ENCODE data around the gene LRRC59. TPM values are rescaled to one million over a fixed set of nuclear protein-coding genes. Genes with fewer than 3 reads are reported as not detected.

Gene LRRC59
- total and polyA plus RNA-seq, 2 of the 8 experiments (the other 6 are each of a cell fraction or from before 2014, with no cell fraction given): 48.3 to 117 TPM

DNA sequence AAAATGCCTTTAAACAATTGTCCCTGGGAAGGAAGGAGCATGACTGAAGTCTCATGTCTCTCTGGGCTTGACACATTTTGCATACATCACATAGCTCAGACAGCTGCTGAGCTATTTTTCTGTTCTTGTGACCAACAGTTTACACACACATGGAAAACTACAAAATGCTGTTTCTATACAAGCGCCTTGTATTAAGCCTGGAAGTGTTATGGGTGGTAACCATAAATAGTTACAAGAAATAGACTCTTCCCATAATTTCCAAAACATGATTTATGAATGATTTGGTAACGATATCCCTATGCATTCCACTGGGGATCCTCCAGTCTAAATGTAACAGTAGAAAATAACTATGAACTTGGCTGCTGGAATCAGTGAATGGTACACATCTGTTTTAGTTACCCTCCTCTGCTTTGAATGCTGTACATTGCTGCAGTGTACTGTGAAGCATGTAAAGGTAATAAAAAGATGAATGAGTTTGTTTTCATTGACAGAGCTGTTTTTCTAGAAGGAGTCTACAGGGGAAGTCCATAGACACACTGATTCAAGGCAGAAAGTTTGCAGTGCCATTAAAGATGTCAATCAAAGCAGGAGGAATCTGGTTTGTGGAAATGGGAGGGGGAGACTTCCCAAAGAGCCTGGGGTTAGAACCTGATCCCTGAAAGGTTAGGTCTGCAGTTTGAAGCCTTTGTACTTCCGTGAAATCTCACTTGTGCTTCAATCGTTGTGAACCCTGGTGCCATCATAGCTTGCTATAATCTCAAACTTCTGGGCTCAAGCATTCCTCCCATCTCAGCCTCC, 33.7 kb upstream of the LRRC59 start:
- no peak overlapping the region for H3K4me3 ChIP-seq (ENCODE audit: extremely low read depth in 1 of 4, insufficient read depth in 2 of 4, low read depth in 3 of 4, low read length in 4 of 4)
- ChIA-PET CTCF (ENCODE audit: partially characterized antibody) (interaction anchor here (0.5 to 8.3 kb wide), 10 partner anchors 9 to 1368 kb away, joined by 3 to 87 read pairs (median 4); partner anchors contain the start of genes LRRC59 and RSAD1), POLR2A (ENCODE audit: partially characterized antibody) (interaction anchor here (0.7 to 2.7 kb wide), 5 partner anchors 10 to 69 kb away, joined by 3 to 9 read pairs (median 3); partner anchors contain the start of gene LRRC59)
- H3K4me2 ChIP-seq (ENCODE audit: insufficient read depth in 1 of 2, low read depth in 2 of 2, low read length in 2 of 2): no peak overlapping the region
- no peak overlapping the region for H3K23ac ChIP-seq (ENCODE audit: insufficient read length)
- FAIRE-seq (no peak), DNase-seq (ENCODE audit: low read depth in 1 of 2, low spot score in 2 of 2) (no peak)
- no peak overlapping the region for H3K4ac ChIP-seq (replicated peaks; ENCODE audit: insufficient read length, low read depth, low read length)
- H3K18ac ChIP-seq (ENCODE audit: extremely low read depth, low read length): no peak overlapping the region
- no peak overlapping the region for H2BK5ac ChIP-seq (ENCODE audit: low read depth, low read length)
- H2AK5ac ChIP-seq (ENCODE audit: low read depth, low read length): no peak overlapping the region
- no peak overlapping the region for H2BK12ac ChIP-seq (ENCODE audit: low read depth, low read length)
- no peak for TF ChIP-seq JUND (IDR thresholded peaks at IDR 0.05; ENCODE audit: low read length)
- no peak for TF ChIP-seq NRF1 (IDR thresholded peaks at IDR 0.05; ENCODE audit: low read depth, low read length)
- TF ChIP-seq TBP (IDR thresholded peaks at IDR 0.05; ENCODE audit: low read depth, low read length): no peak
- no peak for TF ChIP-seq BCL11A (IDR thresholded peaks at IDR 0.05; ENCODE audit: low read depth in 2 of 2, low read length in 2 of 2)
- no peak for TF ChIP-seq ASH2L (IDR thresholded peaks at IDR 0.05; ENCODE audit: low read length)
- no peak for TF ChIP-seq SP1 (IDR thresholded peaks at IDR 0.05; ENCODE audit: low read depth, low read length)
- no peak for TF ChIP-seq JUN (IDR thresholded peaks at IDR 0.05; ENCODE audit: low read depth, low read length)
- TF ChIP-seq BACH1 (IDR thresholded peaks at IDR 0.05; ENCODE audit: low read length): no peak
- no peak for TF ChIP-seq TAF1 (IDR thresholded peaks at IDR 0.05; ENCODE audit: low read depth, low read length)
- no peak for TF ChIP-seq CREB1 (IDR thresholded peaks at IDR 0.05)
- H4K91ac ChIP-seq (replicated peaks; ENCODE audit: insufficient read length, low read length): no peak overlapping the region
- H3K79me2 ChIP-seq (ENCODE audit: control insufficient read depth in 1 of 2, insufficient read depth in 2 of 2, low read length in 2 of 2): no peaks in the 10 kb centered on the region
- no peak overlapping the region for H4K5ac ChIP-seq (ENCODE audit: insufficient read length, low read depth, low read length)
- H3K23me2 ChIP-seq (ENCODE audit: low read depth, low read length): peaks cover 6% of the 10 kb centered on the region; the same call in 1 of the 2 replicates
- no peaks in the 10 kb centered on the region for H3K79me1 ChIP-seq (ENCODE audit: low read depth, low read length)
- H3K9me3 ChIP-seq (ENCODE audit: insufficient read depth in 2 of 2, low read depth in 1 of 2, low read length in 1 of 2): no peaks in the 10 kb centered on the region
- H4K20me1 ChIP-seq (replicated peaks in 1 of 2; ENCODE audit: control insufficient read depth in 1 of 2, insufficient read depth in 2 of 2, low read length in 2 of 2): no peaks in the 10 kb centered on the region
- no peak overlapping the region for H3K14ac ChIP-seq (ENCODE audit: insufficient read length)
- no peak overlapping the region for H3K9ac ChIP-seq (replicated peaks in 1 of 4; ENCODE audit: extremely low read depth in 1 of 4, low read depth in 3 of 4, low read length in 3 of 4)
- peaks cover 4 to 8% (median 7%) of the 10 kb centered on the region in 4 experiments; a peak in 6 of 7 replicates for H3K4me1 ChIP-seq (replicated peaks in 1 of 4; ENCODE audit: control insufficient read depth in 3 of 4, insufficient read depth in 4 of 4, low read length in 3 of 4)
- H4K8ac ChIP-seq (ENCODE audit: extremely low read depth, insufficient read depth, low read length): no peak overlapping the region
- no peak overlapping the region for H2BK120ac ChIP-seq (replicated peaks; ENCODE audit: low read depth, low read length)
- H2BK20ac ChIP-seq (ENCODE audit: low read length): no peak overlapping the region
- no peaks in the 10 kb centered on the region for H3K36me3 ChIP-seq (ENCODE audit: control insufficient read depth in 2 of 4, insufficient read depth in 4 of 4, low read length in 3 of 4)
- no peak overlapping the region for H2BK15ac ChIP-seq (ENCODE audit: low read length)
- H3K27ac ChIP-seq (ENCODE audit: low read depth, low read length): no peak overlapping the region
- H3K56ac ChIP-seq (replicated peaks; ENCODE audit: insufficient read length, low read depth, low read length): no peak overlapping the region
- H2AFZ ChIP-seq (ENCODE audit: low read length): no peak overlapping the region
- H3K27me3 ChIP-seq (replicated peaks in 1 of 4; ENCODE audit: control insufficient read depth in 3 of 4, extremely low read depth in 1 of 4, insufficient read depth in 3 of 4, low read length in 3 of 4): no peaks in the 10 kb centered on the region
- WGBS, 2 experiments (ENCODE audit: extremely low coverage in 1 of 2, insufficient coverage in 1 of 2, insufficient read length in 1 of 2, insufficient replicate concordance in 2 of 2, low coverage in 1 of 2, low lambda C conversion rate in 2 of 2, missing lambda C conversion rate in 1 of 2): 92% methylated on average over 4 of the region's 4 CpGs; no CpG with 5 or more reads in 1 of the 2 experiments
